CD4-positive, alpha-beta T cell (primary cell): ENCODE results near the gene MAN1C1. TPM values are rescaled to one million over a fixed set of nuclear protein-coding genes. Genes with fewer than 3 reads are reported as not detected.

Experiments
- ATAC-seq: fragments of 200-7000 bp; cut with Tn5 transposase; one replicate; pipeline ENCODE4 v1.10.0; 2022; ENCODE audit warnings: mild to moderate bottlenecking; ENCODE audit not compliant: poor library complexity
- CTCF ChIA-PET: fragments of 350-600 bp; sonication (Branson Sonifier 250); formaldehyde crosslinking; loops from one replicate; lab custom pipeline; 2021; ENCODE audit warnings: antibody characterized with exemption, inconsistent platforms; lab: Charles Lee
- POLR2A ChIA-PET: fragments of 350-600 bp; sonication (Branson Sonifier 250); formaldehyde crosslinking; loops from one replicate; lab custom pipeline; 2021; ENCODE audit warnings: antibody characterized with exemption, inconsistent platforms; lab: Charles Lee
- DNase-seq, 14 experiments: peaks; one replicate each; pipeline ENCODE4 v3.0.0-alpha.2; 2013 to 2020; ENCODE audit warnings: mixed read lengths in 2 of 14
- H3K27ac ChIP-seq, 2 donors: one replicate each; pipeline versions ENCODE4 v1.5.1 to v1.7.0; 2013; ENCODE audit warnings: low read length in 2 of 2, low read depth in 1 of 2, mild to moderate bottlenecking in 1 of 2
- H3K27me3 ChIP-seq, 2 experiments: 1 replicate in 1 of 2; 2 replicates in 1 of 2; pipeline versions ENCODE4 v1.6.1 to v1.7.0; 2013; ENCODE audit warnings: low read length in 2 of 2, control low read depth in 1 of 2, mild to moderate bottlenecking in 1 of 2, moderate library complexity in 1 of 2; ENCODE audit not compliant: insufficient read depth in 2 of 2, control insufficient read depth in 1 of 2
- H3K36me3 ChIP-seq: one replicate; pipeline ENCODE4 v1.6.1; 2013; ENCODE audit warnings: low read length, control low read depth; ENCODE audit not compliant: insufficient read depth
- H3K4me1 ChIP-seq: one replicate; pipeline ENCODE4 v1.6.1; 2013; ENCODE audit warnings: low read length, control low read depth; ENCODE audit not compliant: insufficient read depth
- H3K4me3 ChIP-seq: one replicate; pipeline ENCODE4 v1.5.1; 2013; ENCODE audit warnings: mild to moderate bottlenecking, low read length, moderate library complexity
- H3K9me3 ChIP-seq, 2 experiments: 1 replicate in 1 of 2; 2 replicates in 1 of 2; pipeline versions ENCODE4 v1.6.1 to v1.7.0; 2013; ENCODE audit warnings: low read length in 2 of 2, mild to moderate bottlenecking in 2 of 2, control low read depth in 1 of 2, moderate library complexity in 1 of 2; ENCODE audit not compliant: control insufficient read depth in 1 of 2, insufficient read depth in 1 of 2
- H3K27ac Mint-ChIP-seq: one replicate; pipeline ENCODE4 v1.8.0; 2020; ENCODE audit warnings: mixed read lengths
- H3K27me3 Mint-ChIP-seq: one replicate; pipeline ENCODE4 v1.8.0; 2021; ENCODE audit warnings: mixed read lengths
- H3K36me3 Mint-ChIP-seq: one replicate; pipeline ENCODE4 v1.8.0; 2021; ENCODE audit warnings: low read depth, mixed read lengths
- H3K4me1 Mint-ChIP-seq: one replicate; pipeline ENCODE4 v1.8.0; 2021; ENCODE audit warnings: low read depth, mixed read lengths
- H3K4me3 Mint-ChIP-seq: one replicate; pipeline ENCODE4 v1.8.0; 2020; ENCODE audit warnings: mild to moderate bottlenecking, mixed read lengths
- H3K9me3 Mint-ChIP-seq: one replicate; pipeline ENCODE4 v1.8.0; 2020; ENCODE audit warnings: mixed read lengths
- intact Hi-C, 2 experiments: fragments of 100-400 bp; cut with DNase I in 1 of 2; cut with micrococcal nuclease in 1 of 2; formaldehyde crosslinking; loops; one replicate each; pipeline versions ENCODE4 v1.15.1 to v1.9.0; 2023 to 2025; cut with DNase I, micrococcal nuclease
- total RNA-seq, 174 experiments: library from RNA in 2 of 174; stranded (reverse) in 2 of 174; gene quantifications; one replicate each; pipeline ENCODE4 v1.2.3 and lab custom pipeline; 2021 to 2026
- TF ChIP-seq, protein P1 (sequence below): fragments of 200-600 bp; IDR thresholded peaks from one replicate; pipeline ENCODE4 v1.8.0; 2022; ENCODE audit warnings: antibody characterized with exemption, mild to moderate bottlenecking

The MAN1C1 gene
- total RNA-seq, 2 experiments from 2014 or later = 44.4 to 46.9 TPM

DNA sequence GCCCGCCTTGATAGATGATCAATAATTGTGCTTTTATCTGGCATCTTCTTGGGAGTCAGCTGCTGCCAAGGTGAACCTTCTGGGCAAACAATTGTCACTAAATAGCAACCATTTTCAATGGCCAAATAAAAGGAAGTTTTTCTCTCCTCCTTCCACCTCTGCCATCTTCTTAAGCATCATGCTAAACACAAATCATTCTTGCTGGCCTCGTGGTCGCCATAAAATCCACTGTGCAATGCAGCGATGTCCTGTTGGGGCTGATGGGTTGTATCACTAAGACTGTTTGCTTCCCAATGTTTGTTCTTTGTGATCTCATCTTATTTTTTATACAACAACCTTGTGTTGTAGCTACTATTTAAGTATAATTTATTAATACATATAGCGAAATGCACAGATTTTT is 8.0 kb downstream of the MAN1C1 start:
- no peak overlapping the region for H3K27ac ChIP-seq

DNA sequence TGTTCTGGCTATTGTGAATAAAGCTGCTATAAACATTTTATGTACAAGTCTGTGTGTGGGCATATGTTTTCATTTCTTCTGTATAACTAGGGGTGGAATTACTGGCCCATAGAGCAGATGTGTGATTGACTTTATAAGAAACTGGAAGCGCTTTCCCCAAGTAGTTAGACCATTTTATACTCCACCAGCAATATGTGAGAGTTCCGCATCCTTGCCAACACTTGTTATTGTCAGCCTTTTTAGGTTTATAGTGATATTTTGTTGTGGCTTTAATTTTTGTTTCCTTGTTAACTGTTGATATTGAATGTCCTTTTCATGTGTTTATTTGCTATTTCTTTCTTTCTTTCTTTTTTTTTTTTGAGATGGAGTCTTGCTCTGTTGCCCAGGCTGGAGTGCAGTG is 9.4 kb downstream of the MAN1C1 start:
- no peak for ATAC-seq
- H3K27ac ChIP-seq = no peak overlapping the region
- peaks cover 49% of the 10 kb centered on the region for H3K4me1 ChIP-seq
- Mint-ChIP-seq H3K9me3 (peaks cover 2% of the 10 kb centered on the region), H3K36me3 (peaks cover 38% of the 10 kb centered on the region), H3K27ac (peak overlapping the region; percentile 80), H3K27me3 (no peaks in the 10 kb centered on the region), H3K4me1 (peaks cover 94% of the 10 kb centered on the region), H3K4me3 (no peak overlapping the region)
- intact Hi-C loops = no loop called here
- ChIA-PET POLR2A (interaction anchor here (0.8 kb wide), 1 partner anchor 15 kb away, joined by 3 read pairs; no protein-coding TSS in a partner anchor), CTCF (no interaction called here)
- H3K27me3 ChIP-seq = no peaks in the 10 kb centered on the region
- DNase-seq = no peak
- H3K9me3 ChIP-seq = no peaks in the 10 kb centered on the region
- H3K36me3 ChIP-seq = peaks cover 6% of the 10 kb centered on the region
- H3K4me3 ChIP-seq = no peak overlapping the region
- TF ChIP-seq, protein P1, sequence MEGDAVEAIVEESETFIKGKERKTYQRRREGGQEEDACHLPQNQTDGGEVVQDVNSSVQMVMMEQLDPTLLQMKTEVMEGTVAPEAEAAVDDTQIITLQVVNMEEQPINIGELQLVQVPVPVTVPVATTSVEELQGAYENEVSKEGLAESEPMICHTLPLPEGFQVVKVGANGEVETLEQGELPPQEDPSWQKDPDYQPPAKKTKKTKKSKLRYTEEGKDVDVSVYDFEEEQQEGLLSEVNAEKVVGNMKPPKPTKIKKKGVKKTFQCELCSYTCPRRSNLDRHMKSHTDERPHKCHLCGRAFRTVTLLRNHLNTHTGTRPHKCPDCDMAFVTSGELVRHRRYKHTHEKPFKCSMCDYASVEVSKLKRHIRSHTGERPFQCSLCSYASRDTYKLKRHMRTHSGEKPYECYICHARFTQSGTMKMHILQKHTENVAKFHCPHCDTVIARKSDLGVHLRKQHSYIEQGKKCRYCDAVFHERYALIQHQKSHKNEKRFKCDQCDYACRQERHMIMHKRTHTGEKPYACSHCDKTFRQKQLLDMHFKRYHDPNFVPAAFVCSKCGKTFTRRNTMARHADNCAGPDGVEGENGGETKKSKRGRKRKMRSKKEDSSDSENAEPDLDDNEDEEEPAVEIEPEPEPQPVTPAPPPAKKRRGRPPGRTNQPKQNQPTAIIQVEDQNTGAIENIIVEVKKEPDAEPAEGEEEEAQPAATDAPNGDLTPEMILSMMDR = no peak

More for the DNA sequence above, 8.0 kb downstream of the MAN1C1 start:
- Histone ChIP-seq H3K27me3 (no peaks in the 10 kb centered on the region), H3K9me3 (no peaks in the 10 kb centered on the region), H3K36me3 (peaks cover 6% of the 10 kb centered on the region), H3K4me3 (no peak overlapping the region), H3K4me1 (peaks cover 60% of the 10 kb centered on the region)
- Mint-ChIP-seq H3K9me3 (peaks cover 2% of the 10 kb centered on the region), H3K36me3 (peaks cover 46% of the 10 kb centered on the region), H3K4me1 (peaks cover 94% of the 10 kb centered on the region), H3K27ac (peak overlapping the region; percentile 93), H3K27me3 (no peaks in the 10 kb centered on the region), H3K4me3 (peak overlapping the region; percentile 46)
- ATAC-seq (no peak), DNase-seq (no peak)
- TF ChIP-seq, protein P1 = no peak
- intact Hi-C loops = loop anchor here (5.0 kb wide), 3 partner anchors 33 to 73 kb away; no protein-coding TSS in a partner anchor
- POLR2A ChIA-PET = interaction anchor here (0.7 to 7.0 kb wide), 10 partner anchors 7 to 151 kb away, joined by 3 to 64 read pairs (median 4); no protein-coding TSS in a partner anchor
- CTCF ChIA-PET = interaction anchor here (0.7 to 1.7 kb wide), 6 partner anchors 9 to 370 kb away, joined by 3 to 4 read pairs (median 3); no protein-coding TSS in a partner anchor

DNA sequence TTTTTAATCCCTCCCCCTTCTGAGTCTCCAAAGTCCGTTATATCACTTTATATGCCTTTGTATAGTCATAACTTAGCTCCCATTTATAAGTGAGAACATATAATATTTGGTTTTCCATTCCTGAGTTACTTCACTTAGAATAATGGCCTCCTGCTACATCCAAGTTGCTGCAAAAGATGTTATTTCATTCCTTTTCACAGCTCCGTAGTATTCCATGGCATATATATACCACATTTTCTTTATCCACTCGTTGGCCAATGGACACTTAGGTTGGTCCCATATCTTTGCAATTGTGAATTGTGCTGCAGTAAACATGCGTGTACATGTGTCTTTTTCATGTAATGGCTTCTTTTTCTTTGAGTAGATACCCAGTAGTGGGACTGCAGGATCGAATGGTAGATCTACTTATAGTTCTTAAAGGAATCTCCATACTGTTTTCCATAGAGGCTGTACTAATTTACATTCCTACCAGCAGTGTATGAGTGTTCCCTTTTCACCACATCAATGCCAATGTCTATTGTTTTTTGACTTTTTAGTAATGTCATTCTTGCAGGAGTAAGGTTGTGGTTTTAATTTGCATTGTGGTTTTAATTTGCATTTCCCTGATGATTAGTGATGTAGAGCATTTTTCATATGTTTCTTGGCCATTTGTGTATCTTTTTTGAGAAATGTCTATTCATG is 12.3 kb downstream of the MAN1C1 start:
- DNase-seq (peak in 2 of 14 experiments; percentile 38 to 45), ATAC-seq (peak; percentile 65)
- CTCF ChIA-PET = interaction anchor here (2.1 kb wide), 1 partner anchor 9 kb away, joined by 11 read pairs; no protein-coding TSS in a partner anchor
- Histone ChIP-seq H3K4me3 (no peak overlapping the region), H3K9me3 (no peaks in the 10 kb centered on the region), H3K4me1 (peaks cover 30% of the 10 kb centered on the region), H3K27ac (no peak overlapping the region), H3K27me3 (no peaks in the 10 kb centered on the region), H3K36me3 (peaks cover 6% of the 10 kb centered on the region)
- H3K36me3 Mint-ChIP-seq = peaks cover 51% of the 10 kb centered on the region
- H3K4me3 Mint-ChIP-seq = peak overlapping the region; percentile 52
- H3K27me3 Mint-ChIP-seq = no peaks in the 10 kb centered on the region
- H3K4me1 Mint-ChIP-seq = peaks cover 94% of the 10 kb centered on the region
- POLR2A ChIA-PET = interaction anchor here (1.2 to 1.5 kb wide), 4 partner anchors 10 to 14 kb away, joined by 4 to 7 read pairs (median 4); partner anchors contain the start of gene MAN1C1
- intact Hi-C loops = no loop called here
- TF ChIP-seq, protein P1 = no peak
- peaks cover 2% of the 10 kb centered on the region for H3K9me3 Mint-ChIP-seq
- H3K27ac Mint-ChIP-seq = peak overlapping the region; percentile 88
